GM23338 (cell line): Measurements from ENCODE around the gene ONECUT1. TPM values are rescaled to one million over a fixed set of nuclear protein-coding genes. Genes with fewer than 3 reads are reported as not detected.

Source experiments
- ATAC-seq: fragments of 200-7000 bp; cut with Tn5 transposase; 3 replicates; pipeline ENCODE4 v1.9.1; 2020
- DNase-seq: peaks from one replicate; pipeline ENCODE4 v3.0.0-alpha.2; 2015; ENCODE audit warnings: low spot score
- H2AFZ ChIP-seq: fragments of 200-600 bp; sonication (generic); 2 replicates; pipeline ENCODE4 v1.8.0; 2016; ENCODE audit warnings: antibody characterized with exemption, mild to moderate bottlenecking, moderate library complexity
- H3F3A ChIP-seq: fragments of 200-600 bp; sonication (generic); replicated peaks from 2 replicates; pipeline ENCODE4 v1.8.0; 2017; ENCODE audit warnings: antibody characterized with exemption, mixed run types, low read depth
- H3K27ac ChIP-seq: fragments of 200-600 bp; sonication (generic); 2 replicates; pipeline ENCODE4 v1.6.1; 2016; ENCODE audit warnings: low read depth
- H3K27me3 ChIP-seq: fragments of 200-600 bp; sonication (generic); 2 replicates; pipeline ENCODE4 v1.8.0; 2016; ENCODE audit warnings: mild to moderate bottlenecking, mixed run types, moderate library complexity; ENCODE audit not compliant: insufficient read depth
- H3K36me3 ChIP-seq: fragments of 200-600 bp; sonication (generic); 2 replicates; pipeline ENCODE4 v1.8.0; 2016; ENCODE audit warnings: mild to moderate bottlenecking; ENCODE audit not compliant: insufficient read depth
- H3K4me1 ChIP-seq: fragments of 200-600 bp; sonication (generic); 2 replicates; pipeline ENCODE4 v1.8.0; 2016; ENCODE audit warnings: mild to moderate bottlenecking, moderate library complexity; ENCODE audit not compliant: insufficient read depth
- H3K4me2 ChIP-seq: fragments of 200-600 bp; sonication (generic); 2 replicates; pipeline ENCODE4 v1.7.1; 2017; ENCODE audit warnings: mixed run types
- H3K4me3 ChIP-seq: fragments of 200-600 bp; sonication (generic); 2 replicates; pipeline ENCODE4 v1.6.1; 2016; ENCODE audit warnings: mixed run types
- H3K79me2 ChIP-seq: fragments of 200-600 bp; sonication (generic); replicated peaks from 2 replicates; pipeline ENCODE4 v1.8.0; 2017; ENCODE audit warnings: mild to moderate bottlenecking; ENCODE audit not compliant: insufficient read depth
- H3K9me2 ChIP-seq: fragments of 200-600 bp; sonication (generic); 2 replicates; pipeline ENCODE4 v1.8.0; 2017; ENCODE audit not compliant: insufficient read depth
- H4K20me1 ChIP-seq: fragments of 200-600 bp; sonication (generic); replicated peaks from 2 replicates; pipeline ENCODE4 v1.8.0; 2017; ENCODE audit warnings: mild to moderate bottlenecking; ENCODE audit not compliant: insufficient read depth
- H3K27ac Mint-ChIP-seq: 2 replicates; pipeline ENCODE4 v1.8.0; 2020; ENCODE audit warnings: inconsistent platforms, mild to moderate bottlenecking, moderate library complexity, mixed read lengths
- H3K27me3 Mint-ChIP-seq: 3 replicates; pipeline ENCODE4 v1.8.0; 2022; ENCODE audit warnings: low read depth, mild to moderate bottlenecking, moderate library complexity, mixed read lengths, inconsistent platforms; ENCODE audit not compliant: insufficient read depth, poor library complexity
- H3K36me3 Mint-ChIP-seq: 3 replicates; pipeline ENCODE4 v1.8.0; 2021; ENCODE audit warnings: low read depth, mild to moderate bottlenecking, inconsistent platforms, moderate library complexity, mixed read lengths
- H3K4me1 Mint-ChIP-seq: 3 replicates; pipeline ENCODE4 v1.8.0; 2020; ENCODE audit warnings: mild to moderate bottlenecking, inconsistent platforms, mixed read lengths
- H3K4me3 Mint-ChIP-seq: 3 replicates; pipeline ENCODE4 v1.8.0; 2021; ENCODE audit warnings: moderate library complexity, mild to moderate bottlenecking, inconsistent platforms, mixed read lengths
- H3K9me3 Mint-ChIP-seq: 3 replicates; pipeline ENCODE4 v1.8.0; 2020; ENCODE audit warnings: moderate library complexity, mild to moderate bottlenecking, inconsistent platforms, mixed read lengths
- CREB1 ChIP-seq: fragments of 250-450 bp; sonication (Bioruptor Pico); IDR thresholded peaks from 2 replicates; pipeline ENCODE4 v1.5.0; 2020; ENCODE audit warnings: low read depth, mild to moderate bottlenecking, moderate library complexity
- CTCF ChIP-seq, 2 experiments: fragments of 200-600 bp in 1 of 2; sonication (generic) in 1 of 2; conservative IDR thresholded peaks; 2 replicates each; pipeline versions ENCODE4 v1.5.1 to v1.6.1; 2016 to 2017; ENCODE audit warnings: antibody characterized with exemption in 2 of 2, low read depth in 2 of 2, mild to moderate bottlenecking in 2 of 2, moderate library complexity in 1 of 2
- ETS1 ChIP-seq: IDR thresholded peaks from 2 replicates; pipeline ENCODE4 v1.6.1; 2016; ENCODE audit warnings: antibody characterized with exemption
- EZH2 ChIP-seq: fragments of 200-600 bp; sonication (generic); IDR thresholded peaks from one replicate; pipeline ENCODE4 v1.8.0; 2017; ENCODE audit warnings: antibody characterized with exemption, mild to moderate bottlenecking, low read depth; ENCODE audit not compliant: unreplicated experiment
- EZH2phosphoT487 ChIP-seq: fragments of 200-600 bp; sonication (generic); IDR thresholded peaks from one replicate; pipeline ENCODE4 v1.8.1; 2018; ENCODE audit warnings: antibody characterized with exemption; ENCODE audit not compliant: unreplicated experiment
- JUNB ChIP-seq: IDR thresholded peaks from one replicate; pipeline ENCODE4 v1.6.1; 2016; ENCODE audit warnings: antibody characterized with exemption; ENCODE audit not compliant: unreplicated experiment
- NANOG ChIP-seq: IDR thresholded peaks from 2 replicates; pipeline ENCODE4 v1.6.1; 2016; ENCODE audit warnings: antibody characterized with exemption, borderline replicate concordance
- POLR2AphosphoS5 ChIP-seq: IDR thresholded peaks from 2 replicates; pipeline ENCODE4 v1.6.1; 2016; ENCODE audit warnings: antibody characterized with exemption, low read depth
- REST ChIP-seq: IDR thresholded peaks from one replicate; pipeline ENCODE4 v1.6.1; 2018; ENCODE audit warnings: antibody characterized with exemption; ENCODE audit not compliant: unreplicated experiment
- STAT1 ChIP-seq: IDR thresholded peaks from one replicate; pipeline ENCODE4 v1.6.1; 2016; ENCODE audit warnings: antibody characterized with exemption; ENCODE audit not compliant: unreplicated experiment
- ZNF114 ChIP-seq: fragments of 250-450 bp; sonication (Bioruptor Pico); IDR thresholded peaks from 2 replicates; pipeline ENCODE4 v1.5.0; 2020; ENCODE audit warnings: mild to moderate bottlenecking, moderate library complexity
- ZNF331 ChIP-seq: fragments of 250-450 bp; sonication (Bioruptor Pico); IDR thresholded peaks from 2 replicates; pipeline ENCODE4 v1.5.0; 2020; ENCODE audit warnings: low read depth, mild to moderate bottlenecking, moderate library complexity
- ZNF462 ChIP-seq: fragments of 250-450 bp; sonication (Bioruptor Pico); IDR thresholded peaks from 2 replicates; pipeline ENCODE4 v1.5.0; 2020; ENCODE audit warnings: mild to moderate bottlenecking, moderate library complexity
- polyA plus RNA-seq: library from polyadenylated mRNA; unstranded; fragments of >200 nt; fragmentation: Nextera tagmentation; extraction: Ambion mirVana; gene quantifications from 2 replicates; pipeline ENCODE4 v1.2.1, GENCODE V29; 2016
- total RNA-seq: library from RNA; depleted of rRNA; stranded (reverse); fragments of >200 nt; shearing (Covaris generic); gene quantifications from 2 replicates; pipeline ENCODE4 v1.2.3, GENCODE V29; 2014

ONECUT1 gene
- total and polyA plus RNA-seq, 2 experiments from 2014 or later = 4.3 to 9.4 TPM

GRCh38 chr15:52778457-52778856, 11.7 kb downstream of the ONECUT1 start:
- Histone ChIP-seq H2AFZ (no peak overlapping the region), H3K79me2 (no peaks in the 10 kb centered on the region), H3K36me3 (no peaks in the 10 kb centered on the region), H3K9me2 (no peaks in the 10 kb centered on the region), H3K4me3 (no peak overlapping the region), H3K27ac (no peak overlapping the region), H4K20me1 (no peaks in the 10 kb centered on the region), H3K4me1 (peaks cover 21% of the 10 kb centered on the region), H3K27me3 (peaks cover 28% of the 10 kb centered on the region), H3K4me2 (no peak overlapping the region), H3F3A (no peaks in the 10 kb centered on the region)
- peaks cover 10% of the 10 kb centered on the region; the same call in 2 of the 3 replicates for H3K36me3 Mint-ChIP-seq
- ATAC-seq (no peak; the same call in 2 of the 3 replicates), DNase-seq (peak; percentile 59)
- H3K4me1 Mint-ChIP-seq = peaks cover 38% of the 10 kb centered on the region
- H3K27me3 Mint-ChIP-seq = peaks cover 21% of the 10 kb centered on the region
- H3K4me3 Mint-ChIP-seq = no peak overlapping the region
- no peak for TF ChIP-seq STAT1
- no peak for TF ChIP-seq ZNF462 (CRISPR knock-in tag)
- no peak for TF ChIP-seq REST
- no peak for TF ChIP-seq EZH2
- TF ChIP-seq CREB1 = no peak
- no peak for TF ChIP-seq ZNF331 (CRISPR knock-in tag)
- no peak for TF ChIP-seq NANOG
- TF ChIP-seq JUNB = no peak
- TF ChIP-seq ETS1 = no peak
- TF ChIP-seq CTCF (conservative IDR thresholded peaks at IDR 0.05; ENCODE audit: low read depth in 2 of 2) = no peak
- TF ChIP-seq POLR2AphosphoS5 = no peak
- TF ChIP-seq ZNF114 (CRISPR knock-in tag) = no peak
- TF ChIP-seq EZH2phosphoT487 = no peak
- no peaks in the 10 kb centered on the region for H3K9me3 Mint-ChIP-seq
- H3K27ac Mint-ChIP-seq = no peak overlapping the region
